HepG2 (cell line): Measurements from ENCODE around the gene PAQR7. TPM values are rescaled to one million over a fixed set of nuclear protein-coding genes. Genes with fewer than 3 reads are reported as not detected.

Experiments used
- ATAC-seq: fragments of 200-7000 bp; cut with Tn5 transposase; 3 replicates; pipeline ENCODE4 v1.9.1; 2020; ENCODE audit warnings: mild to moderate bottlenecking, moderate library complexity
- BruUV-seq: library from RNA; stranded (reverse); fragments of 400-500 nt; replicated peaks from 2 replicates; lab custom pipeline; 2021; lab: Mats Ljungman, UMichigan
- CTCF ChIA-PET: fragments of 300-600 bp; formaldehyde crosslinking; extraction: SDS; loops from one replicate; lab custom pipeline; 2021; ENCODE audit warnings: low total read pairs, inconsistent platforms, low intra/inter-chr PET ratio; lab: Yijun Ruan, JAX
- POLR2A ChIA-PET: fragments of 350-600 bp; sonication (Branson Sonifier 250); formaldehyde crosslinking; loops from one replicate; lab custom pipeline; 2020; ENCODE audit warnings: antibody characterized with exemption, inconsistent platforms; lab: Yijun Ruan, JAX
- DNase-seq: peaks from one replicate; pipeline ENCODE4 v3.0.0-alpha.2; 2015; ENCODE audit warnings: low spot score
- FAIRE-seq: peaks from 3 replicates; lab custom pipeline; 2011; peaks lifted over from hg19 to GRCh38; lab: Jason Lieb, UNC
- H2AFZ ChIP-seq: one replicate; pipeline ENCODE4 v1.6.1; 2011; ENCODE audit warnings: low read length, inconsistent platforms
- H3K27ac ChIP-seq: fragments of 300-600 bp; 3 replicates; pipeline ENCODE4 v1.8.0; 2011; ENCODE audit warnings: mixed run types, mild to moderate bottlenecking, mixed read lengths, low read length, inconsistent platforms; ENCODE audit not compliant: insufficient read depth; ENCODE audit errors: extremely low read length
- H3K27me3 ChIP-seq, 2 experiments: fragments of 200-600 bp in 1 of 2; 2 replicates in 1 of 2; 3 replicates in 1 of 2; pipeline versions ENCODE4 v1.6.0 to v1.8.0; 2011; ENCODE audit warnings: low read length in 2 of 2, mild to moderate bottlenecking in 2 of 2, moderate library complexity in 2 of 2, inconsistent platforms in 1 of 2; ENCODE audit not compliant: insufficient read depth in 2 of 2, control insufficient read depth in 1 of 2
- H3K36me3 ChIP-seq, 2 experiments: fragments of 200-600 bp in 1 of 2; replicated peaks in 1 of 2; 2 replicates in 1 of 2; 3 replicates in 1 of 2; pipeline versions ENCODE4 v1.5.1 to v1.8.0; 2011; ENCODE audit warnings: low read length in 2 of 2, inconsistent platforms in 1 of 2; ENCODE audit not compliant: insufficient read depth in 2 of 2, control insufficient read depth in 1 of 2
- H3K4me1 ChIP-seq: 2 replicates; pipeline ENCODE4 v1.5.1; 2012; ENCODE audit warnings: low read length, inconsistent platforms; ENCODE audit not compliant: insufficient read depth
- H3K4me2 ChIP-seq: 2 replicates; pipeline ENCODE4 v1.6.0; 2011; ENCODE audit warnings: low read depth, low read length, inconsistent platforms
- H3K4me3 ChIP-seq, 3 experiments: fragments of 200-600 bp in 1 of 3; sonication (generic), shearing (Covaris generic) in 1 of 3; replicated peaks in 1 of 3; 2 replicates each; pipeline ENCODE4 v1.5.1; 2011 to 2016; ENCODE audit warnings: low read length in 3 of 3, inconsistent platforms in 2 of 3, low read depth in 2 of 3, mild to moderate bottlenecking in 2 of 3, control low read depth in 1 of 3, mixed read lengths in 1 of 3; ENCODE audit not compliant: insufficient read depth in 1 of 3
- H3K79me2 ChIP-seq: one replicate; pipeline ENCODE4 v1.6.1; 2011; ENCODE audit warnings: low read length, inconsistent platforms; ENCODE audit not compliant: insufficient read depth
- H3K9ac ChIP-seq: 2 replicates; pipeline ENCODE4 v1.6.0; 2011; ENCODE audit warnings: mild to moderate bottlenecking, low read depth, low read length, inconsistent platforms; ENCODE audit not compliant: insufficient read depth
- H3K9me3 ChIP-seq: 2 replicates; pipeline ENCODE4 v1.5.1; 2012; ENCODE audit warnings: mild to moderate bottlenecking, low read length
- H4K20me1 ChIP-seq: 2 replicates; pipeline ENCODE4 v1.6.0; 2011; ENCODE audit warnings: inconsistent platforms, mild to moderate bottlenecking, low read length, moderate library complexity; ENCODE audit not compliant: insufficient read depth
- ERF ChIP-seq: IDR thresholded peaks from 2 replicates; pipeline ENCODE4 v1.6.1; 2018; ENCODE audit warnings: missing biosample characterization, missing genetic modification reagents
- GATAD2A ChIP-seq: IDR thresholded peaks from 2 replicates; pipeline ENCODE4 v1.6.1; 2016
- MAFF ChIP-seq: IDR thresholded peaks from 2 replicates; pipeline ENCODE4 v1.6.1; 2011; ENCODE audit warnings: low read depth, low read length, improper control_type of control experiment
- NFYB ChIP-seq: sonication (generic); formaldehyde crosslinking; IDR thresholded peaks from 2 replicates; pipeline ENCODE4 v1.4.0; 2020; ENCODE audit warnings: missing genetic modification reagents
- SKI ChIP-seq: fragments of 450-650 bp; IDR thresholded peaks from one replicate; pipeline ENCODE4 v1.6.1; 2018; ENCODE audit warnings: mild to moderate bottlenecking; ENCODE audit not compliant: partially characterized antibody
- SOX13 ChIP-seq, 3 experiments: fragments of 450-650 bp in 1 of 3; sonication (generic) in 1 of 3; formaldehyde crosslinking in 1 of 3; IDR thresholded peaks in 2 of 3; conservative IDR thresholded peaks in 1 of 3; 2 replicates each; pipeline versions ENCODE4 v1.5.0 to v1.6.1; 2016 to 2020; ENCODE audit warnings: antibody characterized with exemption in 1 of 3, mild to moderate bottlenecking in 1 of 3, missing compliant biosample characterization in 1 of 3, missing genetic modification reagents in 1 of 3, moderate library complexity in 1 of 3
- TAF1 ChIP-seq: sonication (generic); formaldehyde crosslinking; IDR thresholded peaks from 2 replicates; pipeline ENCODE4 v1.4.0; 2020; ENCODE audit warnings: missing genetic modification reagents
- ZMYM4 ChIP-seq: sonication (generic); formaldehyde crosslinking; IDR thresholded peaks from 2 replicates; pipeline ENCODE4 v1.8.1; 2023; ENCODE audit warnings: mild to moderate bottlenecking, missing genetic modification reagents
- ZNF24 ChIP-seq: fragments of 450-650 bp; IDR thresholded peaks from 2 replicates; pipeline ENCODE4 v1.6.1; 2017; ENCODE audit warnings: antibody characterized with exemption, mild to moderate bottlenecking
- ZNF331 ChIP-seq: sonication (generic); formaldehyde crosslinking; IDR thresholded peaks from 2 replicates; pipeline ENCODE4 v1.4.0; 2020; ENCODE audit warnings: missing genetic modification reagents
- ZNF362 ChIP-seq: sonication (generic); formaldehyde crosslinking; IDR thresholded peaks from 2 replicates; pipeline ENCODE4 v1.4.0; 2020; ENCODE audit warnings: missing genetic modification reagents, mild to moderate bottlenecking, borderline replicate concordance
- ZNF484 ChIP-seq: sonication (generic); formaldehyde crosslinking; IDR thresholded peaks from 2 replicates; pipeline ENCODE4 v1.5.1; 2020; ENCODE audit warnings: mild to moderate bottlenecking, low read depth, missing genetic modification reagents, borderline replicate concordance
- ZNF564 ChIP-seq: sonication (generic); formaldehyde crosslinking; IDR thresholded peaks from 2 replicates; pipeline ENCODE4 v1.8.1; 2023; ENCODE audit warnings: mild to moderate bottlenecking, missing genetic modification reagents
- ZNF607 ChIP-seq: sonication (generic); formaldehyde crosslinking; IDR thresholded peaks from 2 replicates; pipeline ENCODE4 v1.5.1; 2020; ENCODE audit warnings: missing genetic modification reagents, mild to moderate bottlenecking, borderline replicate concordance
- ZNF615 ChIP-seq: sonication (generic); formaldehyde crosslinking; IDR thresholded peaks from 2 replicates; pipeline ENCODE4 v1.5.0; 2020; ENCODE audit warnings: mild to moderate bottlenecking, missing genetic modification reagents, borderline replicate concordance
- ZNF703 ChIP-seq: sonication (generic); formaldehyde crosslinking; IDR thresholded peaks from 2 replicates; pipeline ENCODE4 v1.5.1; 2020; ENCODE audit warnings: missing genetic modification reagents, mild to moderate bottlenecking, moderate library complexity, borderline replicate concordance
- ZNF878 ChIP-seq: sonication (generic); formaldehyde crosslinking; IDR thresholded peaks from 2 replicates; pipeline ENCODE4 v1.8.1; 2023; ENCODE audit warnings: mild to moderate bottlenecking, missing genetic modification reagents, moderate library complexity
- ZNF879 ChIP-seq: sonication (generic); formaldehyde crosslinking; IDR thresholded peaks from 2 replicates; pipeline ENCODE4 v1.8.1; 2023; ENCODE audit warnings: missing genetic modification reagents
- ZSCAN29 ChIP-seq: sonication (generic); formaldehyde crosslinking; conservative IDR thresholded peaks from 2 replicates; pipeline ENCODE4 v1.4.0; 2020; ENCODE audit warnings: mild to moderate bottlenecking, missing genetic modification reagents
- WGBS: methylation state at CpG from one replicate; pipeline ENCODE4 v1.1.6; 2017; ENCODE audit warnings: low lambda C conversion rate; 5-methylcytosine and 5-hydroxymethylcytosine counted together
- in situ Hi-C: cut with HindIII; loops from 2 replicates; pipeline ENCODE4 v1.10.0; 2017; ENCODE audit warnings: low pct_unique_long_range_greater_than_20kb; ENCODE audit not compliant: extremely low pct_ligation_motif_present
- intact Hi-C: fragments of 100-400 bp; cut with micrococcal nuclease; formaldehyde crosslinking; loops from one replicate; pipeline ENCODE4 v1.10.0; 2022; ENCODE audit not compliant: unreplicated experiment
- polyA plus RNA-seq, 8 experiments: library from polyadenylated mRNA; depleted of rRNA in 3 of 8; stranded (reverse) in 7 of 8; unstranded in 1 of 8; fragments of >200 nt; fragmentation: Illumina TruSeq in 4 of 8; extraction: Trizol in 4 of 8; gene quantifications; 2 replicates each; pipeline versions ENCODE4 v1.2.1 to v1.2.3, GENCODE V29; 2011 to 2016; ENCODE audit warnings: low read depth in 4 of 8, missing spikeins in 1 of 8, mixed read lengths in 1 of 8; ENCODE audit not compliant: insufficient read depth in 1 of 8
- total RNA-seq, 5 experiments: library from RNA; depleted of rRNA; stranded (reverse); fragments of >200 nt; fragmentation: Illumina TruSeq; extraction: Trizol; gene quantifications; 2 replicates each; pipeline ENCODE4 v1.2.3, GENCODE V29; 2016; ENCODE audit warnings: low read depth in 1 of 5
- TF ChIP-seq, protein P1 (sequence below): sonication (generic); formaldehyde crosslinking; IDR thresholded peaks from 2 replicates; pipeline ENCODE4 v1.9.0; 2021; ENCODE audit warnings: missing genetic modification reagents, mild to moderate bottlenecking, borderline replicate concordance
- TF ChIP-seq, protein P2 (sequence below): sonication (generic); formaldehyde crosslinking; IDR thresholded peaks from 2 replicates; pipeline ENCODE4 v1.5.0; 2020; ENCODE audit warnings: mild to moderate bottlenecking, missing genetic modification reagents
- TF ChIP-seq, protein P3 (sequence below): sonication (generic); formaldehyde crosslinking; IDR thresholded peaks from 2 replicates; pipeline ENCODE4 v1.4.0; 2020; ENCODE audit warnings: missing genetic modification reagents

The PAQR7 gene
- total and polyA plus RNA-seq, 2 of the 13 experiments (the other 11 are each of a cell fraction or from before 2014, with no cell fraction given) = 13.2 to 16.6 TPM

GRCh38 chr1:25818569-25818968, 56.9 kb downstream of the PAQR7 start:
- peak overlapping the region; percentile 98 for H3K9ac ChIP-seq
- H2AFZ ChIP-seq = no peak overlapping the region
- H3K27ac ChIP-seq = peak overlapping the region; percentile 98
- peak overlapping the region; percentile 95 for H3K4me2 ChIP-seq
- H3K36me3 ChIP-seq = no peaks in the 10 kb centered on the region; a peak in 1 of 5 replicates
- intact Hi-C loops (no loop called here), in situ Hi-C loops (loop anchor here (25.0 kb wide), 1 partner anchor 206 kb away; the partner anchor contains the start of gene MAN1C1)
- H3K9me3 ChIP-seq = no peaks in the 10 kb centered on the region
- H3K27me3 ChIP-seq = no peaks in the 10 kb centered on the region; a peak in 1 of 5 replicates
- H3K79me2 ChIP-seq = peaks cover 26% of the 10 kb centered on the region
- DNase-seq (peak; percentile 10), FAIRE-seq (no peak), ATAC-seq (no peak)
- H4K20me1 ChIP-seq = peaks cover 4% of the 10 kb centered on the region; the same call in 1 of the 2 replicates
- POLR2A ChIA-PET = interaction anchor here (1.0 to 3.3 kb wide), 3 partner anchors 9 to 179 kb away, joined by 3 to 20 read pairs (median 10); partner anchors contain the start of gene PAFAH2
- H3K4me3 ChIP-seq = peak overlapping the region; percentile 90 to 94 (median 94)
- 0% methylated on average over 6 of the region's 6 CpGs for WGBS
- CTCF ChIA-PET = no interaction called here
- BruUV-seq = no TSS peak
- peaks cover 28% of the 10 kb centered on the region for H3K4me1 ChIP-seq
- TF ChIP-seq SOX13 (IDR thresholded peaks at IDR 0.05) = no peak
- no peak for TF ChIP-seq SOX13 (CRISPR knock-in tag; conservative IDR thresholded peaks at IDR 0.05 in 1 of 2, IDR thresholded peaks at IDR 0.05 in 1 of 2)
- no peak for TF ChIP-seq ZMYM4
- no peak for TF ChIP-seq TAF1
- no peak for TF ChIP-seq ZNF24
- TF ChIP-seq, protein P1, sequence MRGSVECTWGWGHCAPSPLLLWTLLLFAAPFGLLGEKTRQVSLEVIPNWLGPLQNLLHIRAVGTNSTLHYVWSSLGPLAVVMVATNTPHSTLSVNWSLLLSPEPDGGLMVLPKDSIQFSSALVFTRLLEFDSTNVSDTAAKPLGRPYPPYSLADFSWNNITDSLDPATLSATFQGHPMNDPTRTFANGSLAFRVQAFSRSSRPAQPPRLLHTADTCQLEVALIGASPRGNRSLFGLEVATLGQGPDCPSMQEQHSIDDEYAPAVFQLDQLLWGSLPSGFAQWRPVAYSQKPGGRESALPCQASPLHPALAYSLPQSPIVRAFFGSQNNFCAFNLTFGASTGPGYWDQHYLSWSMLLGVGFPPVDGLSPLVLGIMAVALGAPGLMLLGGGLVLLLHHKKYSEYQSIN (CRISPR knock-in tag) = no peak
- no peak for TF ChIP-seq ZNF878
- peak; percentile 40; the same call in 1 of the 2 replicates for TF ChIP-seq GATAD2A (CRISPR knock-in tag)
- TF ChIP-seq, protein P2, sequence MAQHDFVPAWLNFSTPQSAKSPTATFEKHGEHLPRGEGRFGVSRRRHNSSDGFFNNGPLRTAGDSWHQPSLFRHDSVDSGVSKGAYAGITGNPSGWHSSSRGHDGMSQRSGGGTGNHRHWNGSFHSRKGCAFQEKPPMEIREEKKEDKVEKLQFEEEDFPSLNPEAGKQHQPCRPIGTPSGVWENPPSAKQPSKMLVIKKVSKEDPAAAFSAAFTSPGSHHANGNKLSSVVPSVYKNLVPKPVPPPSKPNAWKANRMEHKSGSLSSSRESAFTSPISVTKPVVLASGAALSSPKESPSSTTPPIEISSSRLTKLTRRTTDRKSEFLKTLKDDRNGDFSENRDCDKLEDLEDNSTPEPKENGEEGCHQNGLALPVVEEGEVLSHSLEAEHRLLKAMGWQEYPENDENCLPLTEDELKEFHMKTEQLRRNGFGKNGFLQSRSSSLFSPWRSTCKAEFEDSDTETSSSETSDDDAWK (CRISPR knock-in tag) = no peak
- no peak for TF ChIP-seq NFYB (CRISPR knock-in tag)
- TF ChIP-seq MAFF = no peak
- TF ChIP-seq ZNF607 (CRISPR knock-in tag) = no peak
- TF ChIP-seq ZNF879 (CRISPR knock-in tag) = 0 out of 2 replicates have a peak, but pooled peaks have one; percentile 12
- TF ChIP-seq ZNF615 (CRISPR knock-in tag) = no peak
- no peak for TF ChIP-seq ZNF703 (CRISPR knock-in tag)
- no peak for TF ChIP-seq ZSCAN29 (CRISPR knock-in tag)
- TF ChIP-seq SKI = no peak
- no peak for TF ChIP-seq ZNF484 (CRISPR knock-in tag)
- TF ChIP-seq, protein P3, sequence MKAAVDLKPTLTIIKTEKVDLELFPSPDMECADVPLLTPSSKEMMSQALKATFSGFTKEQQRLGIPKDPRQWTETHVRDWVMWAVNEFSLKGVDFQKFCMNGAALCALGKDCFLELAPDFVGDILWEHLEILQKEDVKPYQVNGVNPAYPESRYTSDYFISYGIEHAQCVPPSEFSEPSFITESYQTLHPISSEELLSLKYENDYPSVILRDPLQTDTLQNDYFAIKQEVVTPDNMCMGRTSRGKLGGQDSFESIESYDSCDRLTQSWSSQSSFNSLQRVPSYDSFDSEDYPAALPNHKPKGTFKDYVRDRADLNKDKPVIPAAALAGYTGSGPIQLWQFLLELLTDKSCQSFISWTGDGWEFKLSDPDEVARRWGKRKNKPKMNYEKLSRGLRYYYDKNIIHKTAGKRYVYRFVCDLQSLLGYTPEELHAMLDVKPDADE (CRISPR knock-in tag) = no peak
- peak; percentile 20; the same call in 1 of the 2 replicates for TF ChIP-seq ERF (CRISPR knock-in tag)
- TF ChIP-seq ZNF331 (CRISPR knock-in tag) = peak; percentile 99
- TF ChIP-seq ZNF564 (CRISPR knock-in tag) = no peak
- TF ChIP-seq ZNF362 (CRISPR knock-in tag) = no peak
